ENCODE results near the gene RNU6-9.

- TF ChIP-seq CTCF (IDR thresholded peaks at IDR 0.05) = no peak
- TF ChIP-seq EZH2phosphoT487 (IDR thresholded peaks at IDR 0.05) = no peak
- TF ChIP-seq EZH2 (IDR thresholded peaks at IDR 0.05) = no peak
These were observed 916 bp upstream of the RNU6-9 start for GRCh38 chr19:892243-892893.
